NK-92 (cell line): ENCODE data around the gene ALDH8A1.
"Not testable (repeated sequence)": the region's sequence is repeated elsewhere in the genome, so short reads cannot be mapped to it uniquely, and the experiment has no call there.

ENCODE experiments used
- DNase-seq: peaks from one replicate; lab custom pipeline; 2025; ENCODE audit not compliant: unreplicated experiment; lab: John Stamatoyannopoulos, UW

The ALDH8A1 gene

GRCh38 chr6:134911547-134911946 lies 38.4 kb downstream of the ALDH8A1 start:
- DNase-seq: no peak

GRCh38 chr6:134910593-134910935 lies 39.3 kb downstream of the ALDH8A1 start:
- no peak for DNase-seq

- no peak for DNase-seq
Observed at GRCh38 chr6:134909701-134910592, 40.0 kb downstream of the ALDH8A1 start.

- DNase-seq: no peak
Observed at GRCh38 chr6:134908906-134909516, 40.9 kb downstream of the ALDH8A1 start.

GRCh38 chr6:134904731-134905130 lies 45.2 kb downstream of the ALDH8A1 start:
- not testable (repeated sequence) for DNase-seq

GRCh38 chr6:134903448-134903847 lies 46.5 kb downstream of the ALDH8A1 start:
- no peak for DNase-seq

- no peak for DNase-seq
Observed at GRCh38 chr6:134902936-134903335, 47.0 kb downstream of the ALDH8A1 start.

- no peak for DNase-seq
Observed at GRCh38 chr6:134902074-134902861, 47.6 kb downstream of the ALDH8A1 start.

- DNase-seq: no peak
Observed at GRCh38 chr6:134898575-134898974, 51.3 kb downstream of the ALDH8A1 start.

- DNase-seq: not testable (repeated sequence)
Observed at GRCh38 chr6:134898166-134898565, 51.7 kb downstream of the ALDH8A1 start.

GRCh38 chr6:134896910-134897309 lies 53.0 kb downstream of the ALDH8A1 start:
- no peak for DNase-seq

- no peak for DNase-seq
Observed at GRCh38 chr6:134894800-134895199, 55.1 kb downstream of the ALDH8A1 start.

- DNase-seq: no peak
Observed at GRCh38 chr6:134892362-134892761, 57.5 kb downstream of the ALDH8A1 start.

- no peak for DNase-seq
Observed at GRCh38 chr6:134891633-134892032, 58.3 kb downstream of the ALDH8A1 start.

- DNase-seq: no peak
Observed at GRCh38 chr6:134888316-134888715, 61.6 kb downstream of the ALDH8A1 start.

GRCh38 chr6:134884752-134885151 lies 65.1 kb downstream of the ALDH8A1 start:
- DNase-seq: no peak

GRCh38 chr6:134883314-134883713 lies 66.6 kb downstream of the ALDH8A1 start:
- DNase-seq: no peak

GRCh38 chr6:134882426-134883038 lies 67.4 kb downstream of the ALDH8A1 start:
- DNase-seq: no peak

- no peak for DNase-seq
Observed at GRCh38 chr6:134880487-134881190, 69.3 kb downstream of the ALDH8A1 start.

GRCh38 chr6:134878136-134878535 lies 71.8 kb downstream of the ALDH8A1 start:
- no peak for DNase-seq

GRCh38 chr6:134875367-134875766 lies 74.5 kb downstream of the ALDH8A1 start:
- DNase-seq: no peak
